NCI-H446 treated with DMSO at 0.1 percent for 48 hours (cell line): ENCODE measurements around the gene POLR3A.
A peak's percentile ranks its signal among the peaks of the same experiment; 100 is the strongest.
"Not testable (repeated sequence)": the region's sequence is repeated elsewhere in the genome, so short reads cannot be mapped to it uniquely, and the experiment has no call there.

Experiments used
- DNase-seq: peaks from one replicate; lab custom pipeline; 2025; lab: John Stamatoyannopoulos, UW

Gene POLR3A

GRCh38 chr10:78029269-78030226, at the start of gene POLR3A:
Gene POLR3A, minus strand, starts transcription at chr10:78029515. Its CDS starts 108 bp downstream, at chr10:78029407.
- peak; percentile 87 for DNase-seq

GRCh38 chr10:78078539-78079330, 49.4 kb upstream of the POLR3A start:
- DNase-seq = no peak

GRCh38 chr10:78075806-78076205, 46.5 kb upstream of the POLR3A start:
- not testable (repeated sequence) for DNase-seq

- DNase-seq = no peak
Observed at GRCh38 chr10:78072504-78072903, 43.2 kb upstream of the POLR3A start.

GRCh38 chr10:78071857-78072179, 42.5 kb upstream of the POLR3A start:
- DNase-seq = no peak

- DNase-seq = no peak
Observed at GRCh38 chr10:78071140-78071856, 42.0 kb upstream of the POLR3A start.

- DNase-seq = no peak
Observed at GRCh38 chr10:78070726-78071125, 41.4 kb upstream of the POLR3A start.

GRCh38 chr10:78070064-78070463, 40.7 kb upstream of the POLR3A start:
- DNase-seq = not testable (repeated sequence)

GRCh38 chr10:78069151-78069550, 39.8 kb upstream of the POLR3A start:
- no peak for DNase-seq

GRCh38 chr10:78066728-78067430, 37.6 kb upstream of the POLR3A start:
- no peak for DNase-seq

- no peak for DNase-seq
Observed at GRCh38 chr10:78066012-78066411, 36.7 kb upstream of the POLR3A start.

GRCh38 chr10:78065611-78066010, 36.3 kb upstream of the POLR3A start:
- DNase-seq = no peak

- not testable (repeated sequence) for DNase-seq
Observed at GRCh38 chr10:78064919-78065318, 35.6 kb upstream of the POLR3A start.

- DNase-seq = no peak
Observed at GRCh38 chr10:78063236-78063635, 33.9 kb upstream of the POLR3A start.

GRCh38 chr10:78062296-78062695, 33.0 kb upstream of the POLR3A start:
- DNase-seq = no peak

- no peak for DNase-seq
Observed at GRCh38 chr10:78059906-78060702, 30.8 kb upstream of the POLR3A start.

GRCh38 chr10:78058562-78058961, 29.2 kb upstream of the POLR3A start:
- DNase-seq = no peak

- DNase-seq = no peak
Observed at GRCh38 chr10:78053211-78053868, 24.0 kb upstream of the POLR3A start.

- no peak for DNase-seq
Observed at GRCh38 chr10:78049851-78050250, 20.5 kb upstream of the POLR3A start.

- DNase-seq = peak; percentile 66
Observed at GRCh38 chr10:78047314-78047891, 18.1 kb upstream of the POLR3A start.
